ENCODE data around the gene LPP. TPM values are rescaled to one million over a fixed set of nuclear protein-coding genes. Genes with fewer than 3 reads are reported as not detected.

The LPP gene
- total and polyA plus RNA-seq, 10 of the 15 experiments (the other 5 are each of a cell fraction or from before 2014, with no cell fraction given): under 0.01 to 0.62 (median 0.03) TPM

DNA sequence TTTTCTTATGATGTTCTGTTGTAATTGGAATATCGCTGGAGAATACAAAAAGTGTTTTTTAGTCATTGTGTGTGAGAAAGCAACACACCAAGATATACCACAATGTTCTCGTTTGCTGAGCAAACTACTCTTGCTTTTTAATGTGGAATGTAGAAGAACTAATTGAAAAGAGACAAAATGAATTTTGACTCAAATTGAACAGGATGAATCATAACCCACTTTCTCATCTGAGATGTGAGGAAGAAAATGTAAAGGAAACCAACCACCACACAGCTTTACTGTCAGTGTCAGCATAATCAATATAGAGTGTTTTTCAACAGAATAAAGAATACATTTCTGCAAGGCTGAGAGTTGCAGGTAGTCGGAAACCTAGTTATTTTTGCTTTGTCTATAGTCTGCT, 569.0 kb downstream of the LPP start:
- BruUV-seq (replicated peaks): no TSS peak
- DNase-seq (ENCODE audit: low read depth, low spot score): no peak
- Histone ChIP-seq H3K4me3 (no peak overlapping the region), H3K79me2 (ENCODE audit: control insufficient read depth, insufficient read depth, low read length) (no peaks in the 10 kb centered on the region), H3K27ac (ENCODE audit: control insufficient read depth, insufficient read depth) (no peak overlapping the region), H3K4me1 (ENCODE audit: control insufficient read depth, insufficient read depth, low read length) (no peaks in the 10 kb centered on the region), H3K27me3 (replicated peaks in 1 of 2; ENCODE audit: control insufficient read depth in 2 of 2, insufficient read depth in 2 of 2, low read length in 1 of 2) (peaks cover 0 to 3% of the 10 kb centered on the region in 2 experiments; a peak in 1 of 4 replicates), H2AFZ (ENCODE audit: control insufficient read depth, low read depth, low read length) (no peak overlapping the region), H3K4me2 (ENCODE audit: control insufficient read depth, insufficient read depth) (no peak overlapping the region), H4K20me1 (ENCODE audit: control insufficient read depth, insufficient read depth) (no peaks in the 10 kb centered on the region), H3K9me3 (replicated peaks; ENCODE audit: control insufficient read depth, insufficient read depth, low read length) (no peaks in the 10 kb centered on the region), H3K36me3 (ENCODE audit: control insufficient read depth in 2 of 2, insufficient read depth in 2 of 2, low read length in 1 of 2) (no peaks in the 10 kb centered on the region), H3K9ac (ENCODE audit: control insufficient read depth, insufficient read depth, low read length) (no peak overlapping the region)
- ChIA-PET POLR2A (interaction anchor here (0.6 kb wide), 1 partner anchor 50 kb away, joined by 3 read pairs; no protein-coding TSS in a partner anchor), CTCF (interaction anchor here (0.6 kb wide), 1 partner anchor 1402 kb away, joined by 3 read pairs; no protein-coding TSS in a partner anchor), SMC1A (ENCODE audit: uncharacterized antibody, unreplicated experiment) (no interaction called here), RAD21 (ENCODE audit: unreplicated experiment) (no interaction called here)
- TF ChIP-seq NR2C2 (IDR thresholded peaks at IDR 0.05; ENCODE audit: borderline replicate concordance, control insufficient read depth, insufficient read length, low read depth) (no peak), SMAD5 (IDR thresholded peaks at IDR 0.05; ENCODE audit: low read depth) (no peak), YY1 (IDR thresholded peaks at IDR 0.05; ENCODE audit: low read depth, low read length) (no peak), GATAD2B (conservative IDR thresholded peaks at IDR 0.05; ENCODE audit: low read depth) (no peak)
- no peak for FAIRE-seq
- intact Hi-C loops (cut with micrococcal nuclease; ENCODE audit: unreplicated experiment): no loop called here
- WGBS (ENCODE audit: insufficient coverage, insufficient replicate concordance, low lambda C conversion rate, missing lambda C conversion rate): 18% methylated on average over 3 of the region's 3 CpGs
- in situ Hi-C loops (cut with MboI): no loop called here
- ATAC-seq: no peak

DNA sequence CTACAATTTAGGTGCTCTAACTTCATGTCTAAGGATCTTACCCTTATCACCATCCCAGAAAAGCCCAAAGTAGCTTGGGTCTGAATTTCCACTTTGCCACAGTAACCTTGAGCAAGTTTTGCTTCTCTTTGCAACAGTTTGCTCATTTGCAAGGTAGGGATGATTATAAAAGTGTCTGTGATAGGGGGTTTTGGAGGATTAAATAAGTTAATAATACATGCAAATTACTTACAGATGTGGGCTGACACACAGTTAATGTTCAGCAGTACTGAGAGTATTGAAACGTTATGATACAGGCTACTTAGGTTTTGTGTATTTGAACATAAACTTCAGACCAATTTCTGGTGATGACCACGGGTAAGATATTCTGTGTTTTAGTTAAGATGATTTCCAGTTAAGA, 573.1 kb downstream of the LPP start:
- Histone ChIP-seq H3K27me3 (replicated peaks in 1 of 2; ENCODE audit: control insufficient read depth in 2 of 2, insufficient read depth in 2 of 2, low read length in 1 of 2) (peaks cover 0 to 2% of the 10 kb centered on the region in 2 experiments; a peak in 1 of 4 replicates), H3K4me2 (ENCODE audit: control insufficient read depth, insufficient read depth) (no peak overlapping the region), H2AFZ (ENCODE audit: control insufficient read depth, low read depth, low read length) (no peak overlapping the region), H3K36me3 (ENCODE audit: control insufficient read depth in 2 of 2, insufficient read depth in 2 of 2, low read length in 1 of 2) (no peaks in the 10 kb centered on the region), H3K27ac (ENCODE audit: control insufficient read depth, insufficient read depth) (no peak overlapping the region), H3K9ac (ENCODE audit: control insufficient read depth, insufficient read depth, low read length) (no peak overlapping the region), H4K20me1 (ENCODE audit: control insufficient read depth, insufficient read depth) (no peaks in the 10 kb centered on the region), H3K9me3 (replicated peaks; ENCODE audit: control insufficient read depth, insufficient read depth, low read length) (no peaks in the 10 kb centered on the region), H3K4me1 (ENCODE audit: control insufficient read depth, insufficient read depth, low read length) (no peaks in the 10 kb centered on the region; the same call in 1 of the 2 replicates), H3K79me2 (ENCODE audit: control insufficient read depth, insufficient read depth, low read length) (no peaks in the 10 kb centered on the region), H3K4me3 (no peak overlapping the region)
- ChIA-PET RAD21 (ENCODE audit: unreplicated experiment) (no interaction called here), SMC1A (ENCODE audit: uncharacterized antibody, unreplicated experiment) (no interaction called here), POLR2A (no interaction called here), CTCF (no interaction called here)
- intact Hi-C loops (cut with micrococcal nuclease; ENCODE audit: unreplicated experiment) (no loop called here), in situ Hi-C loops (cut with MboI) (no loop called here)
- no peak for ATAC-seq
- WGBS (ENCODE audit: insufficient coverage, insufficient replicate concordance, low lambda C conversion rate, missing lambda C conversion rate): 44% methylated on average over 2 of the region's 2 CpGs
- DNase-seq (ENCODE audit: low read depth, low spot score): no peak
- FAIRE-seq: no peak
- BruUV-seq (replicated peaks): no TSS peak
- TF ChIP-seq TBL1XR1 (IDR thresholded peaks at IDR 0.05; ENCODE audit: low read depth, low read length): no peak
- TF ChIP-seq ZNF384 (IDR thresholded peaks at IDR 0.05; ENCODE audit: borderline replicate concordance, low read depth, low read length): no peak
- no peak for TF ChIP-seq EZH2 (IDR thresholded peaks at IDR 0.05; ENCODE audit: borderline replicate concordance, control insufficient read depth, low read depth, low read length)
- TF ChIP-seq NFXL1 (IDR thresholded peaks at IDR 0.05; ENCODE audit: borderline replicate concordance): no peak
- TF ChIP-seq, protein P1, sequence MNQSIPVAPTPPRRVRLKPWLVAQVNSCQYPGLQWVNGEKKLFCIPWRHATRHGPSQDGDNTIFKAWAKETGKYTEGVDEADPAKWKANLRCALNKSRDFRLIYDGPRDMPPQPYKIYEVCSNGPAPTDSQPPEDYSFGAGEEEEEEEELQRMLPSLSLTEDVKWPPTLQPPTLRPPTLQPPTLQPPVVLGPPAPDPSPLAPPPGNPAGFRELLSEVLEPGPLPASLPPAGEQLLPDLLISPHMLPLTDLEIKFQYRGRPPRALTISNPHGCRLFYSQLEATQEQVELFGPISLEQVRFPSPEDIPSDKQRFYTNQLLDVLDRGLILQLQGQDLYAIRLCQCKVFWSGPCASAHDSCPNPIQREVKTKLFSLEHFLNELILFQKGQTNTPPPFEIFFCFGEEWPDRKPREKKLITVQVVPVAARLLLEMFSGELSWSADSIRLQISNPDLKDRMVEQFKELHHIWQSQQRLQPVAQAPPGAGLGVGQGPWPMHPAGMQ (IDR thresholded peaks at IDR 0.05; ENCODE audit: borderline replicate concordance): no peak
- TF ChIP-seq, protein P2, sequence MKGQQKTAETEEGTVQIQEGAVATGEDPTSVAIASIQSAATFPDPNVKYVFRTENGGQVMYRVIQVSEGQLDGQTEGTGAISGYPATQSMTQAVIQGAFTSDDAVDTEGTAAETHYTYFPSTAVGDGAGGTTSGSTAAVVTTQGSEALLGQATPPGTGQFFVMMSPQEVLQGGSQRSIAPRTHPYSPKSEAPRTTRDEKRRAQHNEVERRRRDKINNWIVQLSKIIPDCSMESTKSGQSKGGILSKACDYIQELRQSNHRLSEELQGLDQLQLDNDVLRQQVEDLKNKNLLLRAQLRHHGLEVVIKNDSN (IDR thresholded peaks at IDR 0.05; ENCODE audit: borderline replicate concordance, extremely low read length, insufficient read depth, low read depth, low read length): no peak
- TF ChIP-seq IRF4 (IDR thresholded peaks at IDR 0.05; ENCODE audit: low read depth, low read length): no peak
- no peak for TF ChIP-seq DPF2 (IDR thresholded peaks at IDR 0.05)
- no peak for TF ChIP-seq NFIC (IDR thresholded peaks at IDR 0.05; ENCODE audit: low read depth, low read length)
- no peak for TF ChIP-seq BACH1 (IDR thresholded peaks at IDR 0.05; ENCODE audit: borderline replicate concordance)
- no peak for TF ChIP-seq EED (IDR thresholded peaks at IDR 0.05; ENCODE audit: low read depth)
- TF ChIP-seq, protein P3, sequence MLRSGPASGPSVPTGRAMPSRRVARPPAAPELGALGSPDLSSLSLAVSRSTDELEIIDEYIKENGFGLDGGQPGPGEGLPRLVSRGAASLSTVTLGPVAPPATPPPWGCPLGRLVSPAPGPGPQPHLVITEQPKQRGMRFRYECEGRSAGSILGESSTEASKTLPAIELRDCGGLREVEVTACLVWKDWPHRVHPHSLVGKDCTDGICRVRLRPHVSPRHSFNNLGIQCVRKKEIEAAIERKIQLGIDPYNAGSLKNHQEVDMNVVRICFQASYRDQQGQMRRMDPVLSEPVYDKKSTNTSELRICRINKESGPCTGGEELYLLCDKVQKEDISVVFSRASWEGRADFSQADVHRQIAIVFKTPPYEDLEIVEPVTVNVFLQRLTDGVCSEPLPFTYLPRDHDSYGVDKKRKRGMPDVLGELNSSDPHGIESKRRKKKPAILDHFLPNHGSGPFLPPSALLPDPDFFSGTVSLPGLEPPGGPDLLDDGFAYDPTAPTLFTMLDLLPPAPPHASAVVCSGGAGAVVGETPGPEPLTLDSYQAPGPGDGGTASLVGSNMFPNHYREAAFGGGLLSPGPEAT (IDR thresholded peaks at IDR 0.05; ENCODE audit: low read depth): no peak

Measured in GM12878 (cell line).